GM12878 (cell line): ENCODE data around the gene KYAT1.

Experiments used
- MYC ChIP-seq: IDR thresholded peaks from 2 replicates; pipeline ENCODE4 v1.6.1; 2011; ENCODE audit warnings: mild to moderate bottlenecking, low read length, moderate library complexity, inconsistent platforms; ENCODE audit not compliant: insufficient read depth, insufficient replicate concordance, insufficient read length, severe bottlenecking
- ZSCAN29 ChIP-seq: fragments of 450-650 bp; IDR thresholded peaks from 2 replicates; pipeline ENCODE4 v1.6.1; 2017; ENCODE audit warnings: mild to moderate bottlenecking, moderate library complexity
- TF ChIP-seq, protein P1 (sequence below): IDR thresholded peaks from 2 replicates; pipeline ENCODE4 v1.6.1; 2012; ENCODE audit warnings: low read depth, low read length, improper control_type of control experiment
- TF ChIP-seq, protein P2 (sequence below): IDR thresholded peaks from 2 replicates; pipeline ENCODE4 v1.6.1; 2011; ENCODE audit warnings: low read depth, low read length, improper control_type of control experiment, borderline replicate concordance

DNA sequence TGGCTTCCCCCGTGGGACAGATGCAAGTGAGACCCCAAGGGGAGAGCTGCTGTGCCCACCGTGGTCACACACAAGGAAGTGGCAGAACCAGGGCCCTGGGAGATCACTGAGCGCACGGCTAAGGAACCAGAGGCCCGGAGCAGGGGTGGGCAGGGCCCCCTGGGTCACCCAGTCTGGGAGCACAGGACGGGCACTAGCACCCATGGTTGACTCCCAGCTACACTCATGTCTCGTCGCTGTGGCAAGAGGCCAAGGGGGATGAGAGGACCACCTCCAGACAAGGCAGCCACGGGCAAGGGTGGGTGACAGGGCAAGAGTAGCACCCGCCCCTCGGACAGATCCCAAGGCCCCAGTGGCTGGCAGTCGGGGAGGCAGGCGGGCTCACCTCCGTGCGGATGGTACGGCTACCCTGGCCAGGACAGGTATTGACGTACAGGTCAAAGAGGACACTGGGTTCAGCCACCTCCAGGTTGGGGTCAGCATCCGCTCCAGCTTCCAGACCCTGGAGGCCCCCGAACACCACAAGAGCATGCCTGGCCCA, 58.3 kb downstream of the KYAT1 start:
- TF ChIP-seq ZSCAN29, result no peak
- TF ChIP-seq, protein P1, sequence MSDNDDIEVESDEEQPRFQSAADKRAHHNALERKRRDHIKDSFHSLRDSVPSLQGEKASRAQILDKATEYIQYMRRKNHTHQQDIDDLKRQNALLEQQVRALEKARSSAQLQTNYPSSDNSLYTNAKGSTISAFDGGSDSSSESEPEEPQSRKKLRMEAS, result no peak
- TF ChIP-seq MYC, result no peak
- TF ChIP-seq, protein P2, sequence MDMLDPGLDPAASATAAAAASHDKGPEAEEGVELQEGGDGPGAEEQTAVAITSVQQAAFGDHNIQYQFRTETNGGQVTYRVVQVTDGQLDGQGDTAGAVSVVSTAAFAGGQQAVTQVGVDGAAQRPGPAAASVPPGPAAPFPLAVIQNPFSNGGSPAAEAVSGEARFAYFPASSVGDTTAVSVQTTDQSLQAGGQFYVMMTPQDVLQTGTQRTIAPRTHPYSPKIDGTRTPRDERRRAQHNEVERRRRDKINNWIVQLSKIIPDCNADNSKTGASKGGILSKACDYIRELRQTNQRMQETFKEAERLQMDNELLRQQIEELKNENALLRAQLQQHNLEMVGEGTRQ, result no peak
